H9 (cell line): Measurements from ENCODE around the gene TMEM201. TPM values are rescaled to one million over a fixed set of nuclear protein-coding genes. Genes with fewer than 3 reads are reported as not detected.

Source experiments
- DNase-seq: peaks from one replicate; pipeline ENCODE4 v3.0.0-alpha.2; 2017
- H2AFZ ChIP-seq: one replicate; pipeline ENCODE4 v1.6.1; 2013; ENCODE audit warnings: mild to moderate bottlenecking, low read length, control low read depth, moderate library complexity
- H2AK5ac ChIP-seq: 2 replicates; pipeline ENCODE4 v1.6.1; 2013; ENCODE audit warnings: low read length, control low read depth, mixed read lengths; ENCODE audit not compliant: insufficient read length
- H2BK120ac ChIP-seq: one replicate; pipeline ENCODE4 v1.6.1; 2013; ENCODE audit warnings: low read depth, mild to moderate bottlenecking, low read length, control low read depth, inconsistent platforms; ENCODE audit not compliant: poor library complexity, severe bottlenecking
- H2BK12ac ChIP-seq: 2 replicates; pipeline ENCODE4 v1.6.1; 2013; ENCODE audit warnings: low read length, control low read depth, mixed read lengths, low read depth; ENCODE audit not compliant: insufficient read length
- H2BK15ac ChIP-seq: 2 replicates; pipeline ENCODE4 v1.6.1; 2013; ENCODE audit warnings: low read depth, low read length, control low read depth
- H2BK20ac ChIP-seq: one replicate; pipeline ENCODE4 v1.6.1; 2013; ENCODE audit warnings: low read depth, mild to moderate bottlenecking, low read length, control low read depth, inconsistent platforms; ENCODE audit not compliant: poor library complexity, severe bottlenecking
- H2BK5ac ChIP-seq: 2 replicates; pipeline ENCODE4 v1.6.1; 2013; ENCODE audit warnings: low read length, control low read depth, mixed read lengths; ENCODE audit not compliant: insufficient read length
- H3K14ac ChIP-seq: 2 replicates; pipeline ENCODE4 v1.6.1; 2013; ENCODE audit warnings: low read length, control low read depth; ENCODE audit not compliant: insufficient read depth
- H3K18ac ChIP-seq: 2 replicates; pipeline ENCODE4 v1.6.1; 2013; ENCODE audit warnings: low read depth, mild to moderate bottlenecking, mixed read lengths, low read length, control low read depth; ENCODE audit not compliant: insufficient read length
- H3K23ac ChIP-seq: 2 replicates; pipeline ENCODE4 v1.6.1; 2013; ENCODE audit warnings: low read length, control low read depth, mixed read lengths, low read depth; ENCODE audit not compliant: insufficient read length
- H3K23me2 ChIP-seq: 2 replicates; pipeline ENCODE4 v1.6.1; 2013; ENCODE audit warnings: low read depth, mild to moderate bottlenecking, mixed read lengths, low read length, control low read depth; ENCODE audit not compliant: insufficient read length, poor library complexity, severe bottlenecking
- H3K27ac ChIP-seq: 2 replicates; pipeline ENCODE4 v1.5.1; 2013; ENCODE audit warnings: low read length, control low read depth, mixed read lengths, low read depth; ENCODE audit not compliant: insufficient read length
- H3K27me3 ChIP-seq: 2 replicates; pipeline ENCODE4 v1.6.1; 2013; ENCODE audit warnings: low read length, control low read depth, inconsistent platforms; ENCODE audit not compliant: insufficient read depth
- H3K4ac ChIP-seq: 2 replicates; pipeline ENCODE4 v1.6.1; 2013; ENCODE audit warnings: low read depth, mild to moderate bottlenecking, control low read depth, inconsistent platforms, low read length, moderate library complexity
- H3K4me1 ChIP-seq: 2 replicates; pipeline ENCODE4 v1.6.1; 2013; ENCODE audit warnings: low read length, control low read depth, inconsistent platforms; ENCODE audit not compliant: insufficient read depth
- H3K4me2 ChIP-seq: 2 replicates; pipeline ENCODE4 v1.6.1; 2013; ENCODE audit warnings: low read length, control low read depth, mixed read lengths; ENCODE audit not compliant: insufficient read length, insufficient read depth
- H3K56ac ChIP-seq: 2 replicates; pipeline ENCODE4 v1.6.1; 2013; ENCODE audit warnings: low read depth, mild to moderate bottlenecking, mixed read lengths, low read length, control low read depth; ENCODE audit not compliant: insufficient read length
- H3K79me1 ChIP-seq: 2 replicates; pipeline ENCODE4 v1.6.1; 2013; ENCODE audit warnings: low read depth, mild to moderate bottlenecking, moderate library complexity, low read length, control low read depth, inconsistent platforms; ENCODE audit not compliant: insufficient read depth, poor library complexity, severe bottlenecking
- H3K79me2 ChIP-seq: 2 replicates; pipeline ENCODE4 v1.6.1; 2013; ENCODE audit warnings: low read length, control low read depth, inconsistent platforms; ENCODE audit not compliant: insufficient read depth
- H3K9ac ChIP-seq: 2 replicates; pipeline ENCODE4 v1.6.1; 2013; ENCODE audit warnings: low read length, control low read depth, mixed read lengths; ENCODE audit not compliant: insufficient read length; ENCODE audit errors: extremely low read depth
- H3K9me3 ChIP-seq: one replicate; pipeline ENCODE4 v1.6.1; 2013; ENCODE audit warnings: low read depth, low read length, inconsistent platforms; ENCODE audit not compliant: control insufficient read depth
- H3T11ph ChIP-seq: one replicate; pipeline ENCODE4 v1.6.1; 2013; ENCODE audit warnings: mild to moderate bottlenecking, low read length, control low read depth, inconsistent platforms
- H4K20me1 ChIP-seq: one replicate; pipeline ENCODE4 v1.6.1; 2013; ENCODE audit not compliant: control insufficient read depth, insufficient read length, insufficient read depth
- H4K5ac ChIP-seq: 2 replicates; pipeline ENCODE4 v1.6.1; 2013; ENCODE audit warnings: low read depth, mild to moderate bottlenecking, mixed read lengths, low read length, control low read depth; ENCODE audit not compliant: insufficient read length
- H4K8ac ChIP-seq: replicated peaks from 2 replicates; pipeline ENCODE4 v1.6.1; 2013; ENCODE audit warnings: low read length, control low read depth, mixed read lengths, low read depth; ENCODE audit not compliant: insufficient read length
- H4K91ac ChIP-seq: 2 replicates; pipeline ENCODE4 v1.6.1; 2013; ENCODE audit warnings: low read depth, mild to moderate bottlenecking, moderate library complexity, mixed read lengths, low read length, control low read depth; ENCODE audit not compliant: insufficient read length
- H3K27ac Mint-ChIP-seq, 3 experiments: 2 replicates in 2 of 3; 3 replicates in 1 of 3; pipeline ENCODE4 v1.8.0; 2020 to 2021; ENCODE audit warnings: mixed read lengths in 3 of 3, mild to moderate bottlenecking in 1 of 3, moderate library complexity in 1 of 3
- H3K27me3 Mint-ChIP-seq: 2 replicates; pipeline ENCODE4 v1.8.0; 2021; ENCODE audit warnings: low read depth, mild to moderate bottlenecking, moderate library complexity, mixed read lengths
- H3K36me3 Mint-ChIP-seq, 3 experiments: 2 replicates in 2 of 3; 3 replicates in 1 of 3; pipeline ENCODE4 v1.8.0; 2020 to 2021; ENCODE audit warnings: low read depth in 3 of 3, mixed read lengths in 3 of 3; ENCODE audit not compliant: insufficient read depth in 1 of 3
- H3K4me1 Mint-ChIP-seq, 2 experiments: 2 replicates each; pipeline ENCODE4 v1.8.0; 2020; ENCODE audit warnings: mixed read lengths in 2 of 2
- H3K4me3 Mint-ChIP-seq, 2 experiments: 2 replicates in 1 of 2; 3 replicates in 1 of 2; pipeline ENCODE4 v1.8.0; 2020 to 2021; ENCODE audit warnings: mild to moderate bottlenecking in 2 of 2, mixed read lengths in 2 of 2, moderate library complexity in 1 of 2
- H3K9me3 Mint-ChIP-seq, 2 experiments: 2 replicates in 1 of 2; 3 replicates in 1 of 2; pipeline ENCODE4 v1.8.0; 2020; ENCODE audit warnings: mild to moderate bottlenecking in 2 of 2, mixed read lengths in 2 of 2, moderate library complexity in 1 of 2
- WGBS: extraction: QIAGEN DNeasy Blood & Tissue Kit; methylation state at CpG from one replicate; pipeline ENCODE4 v1.1.7; 2013; ENCODE audit warnings: missing lambda C conversion rate, low lambda C conversion rate, mixed read lengths; ENCODE audit not compliant: insufficient read length; ENCODE audit errors: extremely low coverage; 5-methylcytosine and 5-hydroxymethylcytosine counted together
- total RNA-seq: library from RNA; stranded (reverse); gene quantifications from 2 replicates; pipeline ENCODE4 v1.2.1, GENCODE V29; 2021
- TF ChIP-seq, protein P1 (sequence below): fragments of 200-600 bp; sonication (generic); conservative IDR thresholded peaks from 3 replicates; pipeline ENCODE4 v1.8.0; 2021; ENCODE audit warnings: antibody characterized with exemption, mild to moderate bottlenecking

TMEM201 gene
- total RNA-seq, 1 experiment from 2014 or later: 31.0 TPM

DNA sequence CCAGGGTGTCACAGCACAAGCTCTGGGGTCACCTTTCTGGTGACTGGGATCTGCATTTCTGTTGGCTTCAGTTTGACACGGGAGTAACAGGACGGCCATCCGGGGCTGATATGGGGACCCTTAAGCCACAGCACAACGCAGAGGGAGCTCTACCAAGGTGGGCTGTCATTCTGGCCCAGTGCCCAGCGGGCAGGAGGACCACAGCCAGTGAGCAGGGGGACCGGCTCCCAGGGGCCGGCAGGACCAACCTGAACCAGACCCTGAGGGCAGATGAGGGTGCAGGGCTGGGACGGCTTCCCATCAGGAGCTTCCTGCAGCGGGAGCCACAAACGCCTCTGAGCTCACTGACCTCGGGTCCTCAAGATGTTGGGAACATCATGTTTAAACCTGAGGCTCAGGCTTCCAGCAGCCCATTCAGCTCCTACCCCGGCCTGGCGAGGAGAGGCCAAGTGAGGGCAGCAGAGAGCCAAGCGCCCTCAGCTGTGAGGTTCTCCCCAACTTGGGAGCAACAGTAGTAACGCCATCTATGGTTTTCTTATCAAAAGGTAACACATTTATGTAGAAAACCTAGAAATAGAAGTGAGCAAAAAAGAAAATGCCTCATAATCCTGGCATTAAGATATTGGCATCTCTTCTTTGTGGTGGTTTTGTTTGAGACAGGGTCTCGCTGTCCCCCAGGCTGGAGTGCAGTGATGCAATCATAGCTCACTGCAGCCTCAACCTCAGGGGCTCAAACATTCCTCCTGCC lies 26.8 kb downstream of the TMEM201 start:
- no peak overlapping the region for H3K9ac ChIP-seq
- no peaks in the 10 kb centered on the region for H4K20me1 ChIP-seq
- H2BK120ac ChIP-seq: no peak overlapping the region
- no peak overlapping the region for H2BK12ac ChIP-seq
- H3T11ph ChIP-seq: no peak overlapping the region
- TF ChIP-seq, protein P1, sequence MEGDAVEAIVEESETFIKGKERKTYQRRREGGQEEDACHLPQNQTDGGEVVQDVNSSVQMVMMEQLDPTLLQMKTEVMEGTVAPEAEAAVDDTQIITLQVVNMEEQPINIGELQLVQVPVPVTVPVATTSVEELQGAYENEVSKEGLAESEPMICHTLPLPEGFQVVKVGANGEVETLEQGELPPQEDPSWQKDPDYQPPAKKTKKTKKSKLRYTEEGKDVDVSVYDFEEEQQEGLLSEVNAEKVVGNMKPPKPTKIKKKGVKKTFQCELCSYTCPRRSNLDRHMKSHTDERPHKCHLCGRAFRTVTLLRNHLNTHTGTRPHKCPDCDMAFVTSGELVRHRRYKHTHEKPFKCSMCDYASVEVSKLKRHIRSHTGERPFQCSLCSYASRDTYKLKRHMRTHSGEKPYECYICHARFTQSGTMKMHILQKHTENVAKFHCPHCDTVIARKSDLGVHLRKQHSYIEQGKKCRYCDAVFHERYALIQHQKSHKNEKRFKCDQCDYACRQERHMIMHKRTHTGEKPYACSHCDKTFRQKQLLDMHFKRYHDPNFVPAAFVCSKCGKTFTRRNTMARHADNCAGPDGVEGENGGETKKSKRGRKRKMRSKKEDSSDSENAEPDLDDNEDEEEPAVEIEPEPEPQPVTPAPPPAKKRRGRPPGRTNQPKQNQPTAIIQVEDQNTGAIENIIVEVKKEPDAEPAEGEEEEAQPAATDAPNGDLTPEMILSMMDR: peak; percentile 89
- no peaks in the 10 kb centered on the region for H3K9me3 ChIP-seq
- no peak overlapping the region for H2AFZ ChIP-seq
- Mint-ChIP-seq H3K4me3 (no peak overlapping the region; a peak in 1 of 5 replicates), H3K27ac (peak overlapping the region in 1 of 3 experiments; percentile 61; a peak in 1 of 7 replicates), H3K27me3 (peaks cover 7% of the 10 kb centered on the region), H3K4me1 (peaks cover 0 to 3% of the 10 kb centered on the region in 2 experiments; a peak in 1 of 4 replicates), H3K36me3 (peaks cover 3 to 15% (median 14%) of the 10 kb centered on the region in 3 experiments; a peak in 5 of 7 replicates), H3K9me3 (no peaks in the 10 kb centered on the region)
- no peak overlapping the region for H3K18ac ChIP-seq
- H3K23ac ChIP-seq: no peak overlapping the region
- no peak overlapping the region for H4K8ac ChIP-seq
- no peak overlapping the region for H2BK5ac ChIP-seq
- no peak overlapping the region for H4K5ac ChIP-seq
- no peak overlapping the region for H3K4me2 ChIP-seq
- H3K27me3 ChIP-seq: no peaks in the 10 kb centered on the region
- H2AK5ac ChIP-seq: no peak overlapping the region
- WGBS: no CpG with 5 or more reads among the region's 16 CpGs
- peak; percentile 84 for DNase-seq
- H3K27ac ChIP-seq: no peak overlapping the region
- no peak overlapping the region for H3K56ac ChIP-seq
- H2BK20ac ChIP-seq: no peak overlapping the region
- no peaks in the 10 kb centered on the region for H3K79me2 ChIP-seq
- H2BK15ac ChIP-seq: no peak overlapping the region
- H4K91ac ChIP-seq: no peak overlapping the region
- no peak overlapping the region for H3K4ac ChIP-seq
- no peaks in the 10 kb centered on the region for H3K23me2 ChIP-seq
- no peaks in the 10 kb centered on the region for H3K79me1 ChIP-seq
- no peaks in the 10 kb centered on the region for H3K4me1 ChIP-seq
- no peak overlapping the region for H3K14ac ChIP-seq
